Measurements from ENCODE around the gene RITA1. TPM values are rescaled to one million over a fixed set of nuclear protein-coding genes. Genes with fewer than 3 reads are reported as not detected.

Gene RITA1
- total RNA-seq, 1 donor: 27.6 TPM

GRCh38 chr12:113146999-113147398 lies 38.5 kb upstream of the RITA1 start:
- no peak for DNase-seq (ENCODE audit: low read depth)
- no peak for TF ChIP-seq CTCF (IDR thresholded peaks at IDR 0.05; ENCODE audit: insufficient read depth, low read depth, low read length)
- no peak overlapping the region for H3K4me3 ChIP-seq (ENCODE audit: low read depth, low read length)

- no peak within 1 kb of the TSS for H3K4me3 ChIP-seq (ENCODE audit: low read depth, low read length)
- peak; percentile 7 for TF ChIP-seq CTCF (IDR thresholded peaks at IDR 0.05; ENCODE audit: insufficient read depth, low read depth, low read length)
- peak; percentile 70 for DNase-seq (ENCODE audit: low read depth)
Observed at GRCh38 chr12:113149361-113150150, 36.0 kb upstream of the RITA1 start, which contains the start of gene CFAP73. CFAP73 (plus strand) TSS chr12:113149724; CDS start chr12:113149858, 134 bp downstream.

GRCh38 chr12:113151655-113152054 lies 33.9 kb upstream of the RITA1 start:
- DNase-seq (ENCODE audit: low read depth): no peak
- TF ChIP-seq CTCF (IDR thresholded peaks at IDR 0.05; ENCODE audit: insufficient read depth, low read depth, low read length): no peak
- H3K4me3 ChIP-seq (ENCODE audit: low read depth, low read length): no peak overlapping the region

GRCh38 chr12:113152196-113152834 lies 33.2 kb upstream of the RITA1 start:
- TF ChIP-seq CTCF (IDR thresholded peaks at IDR 0.05; ENCODE audit: insufficient read depth, low read depth, low read length): no peak
- no peak for DNase-seq (ENCODE audit: low read depth)
- no peak overlapping the region for H3K4me3 ChIP-seq (ENCODE audit: low read depth, low read length)

GRCh38 chr12:113152835-113153814 lies 32.4 kb upstream of the RITA1 start:
- H3K4me3 ChIP-seq (ENCODE audit: low read depth, low read length): peak overlapping the region; percentile 43

More at GRCh38 chr12:113152835-113153814, 32.4 kb upstream of the RITA1 start:
- peak; percentile 71 for DNase-seq (ENCODE audit: low read depth)
- TF ChIP-seq CTCF (IDR thresholded peaks at IDR 0.05; ENCODE audit: insufficient read depth, low read depth, low read length): peak; percentile 46
